IPS-15b (cell line): ENCODE data around the gene CHI3L1.

Experiments used
- H3K27me3 ChIP-seq: one replicate; pipeline ENCODE4 v1.6.1; 2013; ENCODE audit warnings: low read length; ENCODE audit not compliant: control insufficient read depth, insufficient read depth
- H3K36me3 ChIP-seq: one replicate; pipeline ENCODE4 v1.6.1; 2013; ENCODE audit warnings: low read length; ENCODE audit not compliant: control insufficient read depth, insufficient read depth
- H3K4me1 ChIP-seq: one replicate; pipeline ENCODE4 v1.6.1; 2013; ENCODE audit warnings: mild to moderate bottlenecking, low read length; ENCODE audit not compliant: control insufficient read depth, insufficient read depth
- H3K4me3 ChIP-seq: one replicate; pipeline ENCODE4 v1.5.1; 2013; ENCODE audit warnings: low read depth, low read length
- H3K9ac ChIP-seq: one replicate; pipeline ENCODE4 v1.6.1; 2013; ENCODE audit warnings: low read depth, mild to moderate bottlenecking, low read length
- H3K9me3 ChIP-seq: one replicate; pipeline ENCODE4 v1.6.1; 2013; ENCODE audit warnings: mild to moderate bottlenecking, low read length; ENCODE audit not compliant: control insufficient read depth, insufficient read depth

CHI3L1 gene

GRCh38 chr1:203133970-203134725 lies 52.4 kb downstream of the CHI3L1 start:
- Histone ChIP-seq H3K4me3 (no peak overlapping the region), H3K36me3 (no peaks in the 10 kb centered on the region), H3K27me3 (peaks cover 7% of the 10 kb centered on the region), H3K4me1 (peaks cover 7% of the 10 kb centered on the region), H3K9ac (no peak overlapping the region), H3K9me3 (no peaks in the 10 kb centered on the region)

DNA sequence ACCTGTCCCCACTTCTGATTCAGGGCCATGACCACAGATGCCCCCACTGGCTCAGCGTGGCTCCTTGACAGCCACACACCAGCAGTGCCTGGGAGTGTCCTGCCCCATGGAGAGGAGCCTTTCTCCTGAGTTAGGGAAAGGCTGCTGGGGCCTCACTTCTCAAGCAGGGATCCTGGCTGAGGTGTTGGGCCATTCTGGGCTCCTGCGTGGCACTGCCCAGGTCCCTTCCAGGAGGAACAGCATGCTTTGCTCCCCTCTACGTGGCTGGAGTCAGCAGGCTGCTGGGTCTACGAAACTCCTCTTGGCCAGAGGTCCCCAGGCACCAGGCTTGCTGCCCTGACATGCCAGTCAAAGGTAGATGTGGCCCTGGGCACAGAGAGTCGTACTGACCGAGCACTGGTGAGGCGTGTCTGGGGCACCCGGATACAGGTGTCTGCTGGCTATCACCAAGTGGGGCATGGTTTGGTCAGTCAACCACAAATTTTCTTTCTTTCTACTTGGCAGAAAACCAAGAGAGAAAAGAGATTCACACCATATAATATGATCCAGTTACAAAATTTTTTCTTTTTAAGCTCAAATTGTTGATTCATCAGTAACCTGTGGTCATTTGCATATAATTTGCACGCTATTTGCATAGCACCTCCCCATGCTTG lies 54.8 kb downstream of the CHI3L1 start:
- Histone ChIP-seq H3K4me3 (no peak overlapping the region), H3K36me3 (no peaks in the 10 kb centered on the region), H3K9me3 (no peaks in the 10 kb centered on the region), H3K9ac (no peak overlapping the region), H3K4me1 (peaks cover 14% of the 10 kb centered on the region), H3K27me3 (peaks cover 31% of the 10 kb centered on the region)

DNA sequence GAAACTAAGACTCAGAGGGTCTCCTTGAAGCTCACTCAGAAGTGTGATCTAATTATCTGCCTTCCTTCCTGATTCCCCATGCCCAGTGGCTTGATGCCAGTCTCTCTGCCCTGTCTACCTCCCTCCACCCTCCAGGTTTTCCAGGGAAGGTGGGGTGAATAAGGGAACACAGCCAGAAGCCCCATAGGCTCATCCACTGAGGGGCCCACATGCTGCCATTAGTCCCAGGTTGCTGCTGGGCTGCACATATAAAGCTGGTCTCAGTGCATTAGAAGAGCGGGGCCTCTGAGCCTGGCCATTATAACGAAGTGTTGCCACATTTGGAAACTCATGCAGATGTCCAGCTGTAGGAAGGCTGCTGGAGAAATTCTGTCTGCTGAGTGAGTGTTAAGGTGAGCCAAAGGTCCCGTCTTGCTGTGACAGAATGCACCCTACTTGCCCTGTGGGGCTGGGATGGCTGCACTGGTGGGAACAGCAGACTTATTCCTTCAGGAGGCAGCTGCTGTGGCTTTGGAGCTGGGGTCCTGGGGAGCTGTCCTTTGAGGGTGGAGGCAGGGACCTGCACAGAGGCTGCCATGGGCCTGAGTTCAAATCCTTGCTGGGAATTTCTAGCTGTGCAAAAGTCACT lies 56.0 kb downstream of the CHI3L1 start:
- Histone ChIP-seq H3K4me1 (peaks cover 20% of the 10 kb centered on the region), H3K27me3 (peaks cover 36% of the 10 kb centered on the region), H3K36me3 (no peaks in the 10 kb centered on the region), H3K4me3 (no peak overlapping the region), H3K9ac (no peak overlapping the region), H3K9me3 (no peaks in the 10 kb centered on the region)

- Histone ChIP-seq H3K4me1 (peaks cover 20% of the 10 kb centered on the region), H3K27me3 (peaks cover 44% of the 10 kb centered on the region), H3K9me3 (no peaks in the 10 kb centered on the region), H3K4me3 (no peak overlapping the region), H3K9ac (no peak overlapping the region), H3K36me3 (no peaks in the 10 kb centered on the region)
Measured at GRCh38 chr1:203129501-203130231, 56.8 kb downstream of the CHI3L1 start.
